Measurements from ENCODE around the gene AKAP11. TPM values are rescaled to one million over a fixed set of nuclear protein-coding genes. Genes with fewer than 3 reads are reported as not detected.

Gene AKAP11
- polyA plus RNA-seq, 1 donor (not counting 4 experiments of a cell fraction or from before 2014, with no cell fraction given) = 17.4 TPM

DNA sequence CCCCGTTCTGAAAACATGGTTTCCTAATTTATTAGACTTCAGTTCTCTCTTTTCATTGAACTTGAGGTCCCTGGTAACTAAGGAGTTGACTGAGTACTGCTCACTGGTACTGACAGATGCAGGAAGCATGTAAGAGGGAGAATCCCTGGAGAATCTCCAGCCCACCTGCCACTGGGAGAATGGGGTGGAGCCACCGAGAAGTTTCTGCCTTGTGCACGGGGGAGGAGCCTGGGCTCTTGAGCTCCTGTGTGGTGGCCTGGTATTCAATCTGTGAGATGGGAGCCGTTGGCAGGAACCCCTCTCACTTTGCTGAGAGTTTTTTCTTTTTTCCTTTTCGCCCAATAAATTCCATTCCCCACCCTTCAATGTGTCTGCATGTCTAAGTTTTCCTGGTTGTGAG, 13.2 kb upstream of the AKAP11 start:
- no peak overlapping the region for H2AFZ ChIP-seq (ENCODE audit: control insufficient read depth, low read length)
- H3K4me2 ChIP-seq (ENCODE audit: control insufficient read depth, extremely low read depth, insufficient read depth, low read depth, low read length) = no peak overlapping the region
- no peaks in the 10 kb centered on the region for H3K9me3 ChIP-seq (ENCODE audit: control insufficient read depth, low read depth, low read length)
- H3K27ac ChIP-seq (ENCODE audit: control insufficient read depth, insufficient read depth, low read length) = no peak overlapping the region
- H3K9me1 ChIP-seq (ENCODE audit: control insufficient read depth, extremely low read depth, insufficient read depth, low read length) = no peaks in the 10 kb centered on the region
- H3K79me2 ChIP-seq (ENCODE audit: control insufficient read depth, insufficient read depth, low read length) = no peaks in the 10 kb centered on the region
- no peak for DNase-seq (ENCODE audit: low read depth, low spot score)
- dilution Hi-C loops (cut with MboI; ENCODE audit: extremely low pct_ligation_motif_present, low sequenced_read_pairs) = no loop called here
- H3K4me3 ChIP-seq (ENCODE audit: control insufficient read depth in 2 of 3, extremely low read depth in 1 of 3, insufficient read depth in 2 of 3, low read depth in 1 of 3, low read length in 3 of 3) = no peak overlapping the region
- no peak overlapping the region for H3K9ac ChIP-seq (ENCODE audit: control insufficient read depth, extremely low read depth, insufficient read depth, low read length)
- no peak for TF ChIP-seq EZH2 (IDR thresholded peaks at IDR 0.05; ENCODE audit: low read length)
- TF ChIP-seq CTCF (optimal IDR thresholded peaks at IDR 0.05 in 1 of 3, IDR thresholded peaks at IDR 0.05 in 1 of 3, conservative IDR thresholded peaks at IDR 0.05 in 1 of 3; ENCODE audit: extremely low read depth in 1 of 3, insufficient read depth in 2 of 3, low read length in 3 of 3) = no peak
- FAIRE-seq = no peak
- no peaks in the 10 kb centered on the region for H4K20me1 ChIP-seq (ENCODE audit: control insufficient read depth, extremely low read depth, insufficient read depth, low read length)
- peaks cover 8% of the 10 kb centered on the region for H3K4me1 ChIP-seq (ENCODE audit: control insufficient read depth, extremely low read depth, insufficient read depth, low read length)
- H3K27me3 ChIP-seq (ENCODE audit: control insufficient read depth, extremely low read depth, insufficient read depth, low read length) = no peaks in the 10 kb centered on the region
- H3K36me3 ChIP-seq (ENCODE audit: control insufficient read depth in 2 of 2, extremely low read depth in 1 of 2, insufficient read depth in 2 of 2, low read length in 2 of 2) = no peaks in the 10 kb centered on the region

GRCh38 chr13:42259515-42259914, 12.4 kb upstream of the AKAP11 start:
- peaks cover 8% of the 10 kb centered on the region for H3K4me1 ChIP-seq (ENCODE audit: control insufficient read depth, extremely low read depth, insufficient read depth, low read length)
- H3K4me3 ChIP-seq (ENCODE audit: control insufficient read depth in 2 of 3, extremely low read depth in 1 of 3, insufficient read depth in 2 of 3, low read depth in 1 of 3, low read length in 3 of 3) = no peak overlapping the region
- no peaks in the 10 kb centered on the region for H3K27me3 ChIP-seq (ENCODE audit: control insufficient read depth, extremely low read depth, insufficient read depth, low read length)
- H2AFZ ChIP-seq (ENCODE audit: control insufficient read depth, low read length) = no peak overlapping the region
- no peak overlapping the region for H3K4me2 ChIP-seq (ENCODE audit: control insufficient read depth, extremely low read depth, insufficient read depth, low read depth, low read length)
- H3K79me2 ChIP-seq (ENCODE audit: control insufficient read depth, insufficient read depth, low read length) = no peaks in the 10 kb centered on the region
- TF ChIP-seq EZH2 (IDR thresholded peaks at IDR 0.05; ENCODE audit: low read length) (no peak), CTCF (optimal IDR thresholded peaks at IDR 0.05 in 1 of 3, IDR thresholded peaks at IDR 0.05 in 1 of 3, conservative IDR thresholded peaks at IDR 0.05 in 1 of 3; ENCODE audit: extremely low read depth in 1 of 3, insufficient read depth in 2 of 3, low read length in 3 of 3) (no peak)
- no peak for DNase-seq (ENCODE audit: low read depth, low spot score)
- H3K27ac ChIP-seq (ENCODE audit: control insufficient read depth, insufficient read depth, low read length) = no peak overlapping the region
- FAIRE-seq = no peak
- no peak overlapping the region for H3K9ac ChIP-seq (ENCODE audit: control insufficient read depth, extremely low read depth, insufficient read depth, low read length)
- no peaks in the 10 kb centered on the region for H3K36me3 ChIP-seq (ENCODE audit: control insufficient read depth in 2 of 2, extremely low read depth in 1 of 2, insufficient read depth in 2 of 2, low read length in 2 of 2)
- no peaks in the 10 kb centered on the region for H4K20me1 ChIP-seq (ENCODE audit: control insufficient read depth, extremely low read depth, insufficient read depth, low read length)
- dilution Hi-C loops (cut with MboI; ENCODE audit: extremely low pct_ligation_motif_present, low sequenced_read_pairs) = no loop called here
- no peaks in the 10 kb centered on the region for H3K9me3 ChIP-seq (ENCODE audit: control insufficient read depth, low read depth, low read length)
- H3K9me1 ChIP-seq (ENCODE audit: control insufficient read depth, extremely low read depth, insufficient read depth, low read length) = no peaks in the 10 kb centered on the region
